ENCODE measurements around the gene EFCC1.

Gene EFCC1

GRCh38 chr3:129017484-129017899 is 16.4 kb downstream of the EFCC1 start:
- no peak for TF ChIP-seq CTCF (conservative IDR thresholded peaks at IDR 0.05; ENCODE audit: low read depth)
- DNase-seq (ENCODE audit: low spot score), result no peak
- ChIA-PET CTCF (interaction anchor here (0.8 to 2.7 kb wide), 3 partner anchors 13 to 48 kb away, joined by 3 to 21 read pairs (median 9); no protein-coding TSS in a partner anchor), POLR2A (ENCODE audit: low non-redundant PET) (no interaction called here)
- H3K27ac ChIP-seq, result no peak overlapping the region

GRCh38 chr3:129018271-129018670 is 17.2 kb downstream of the EFCC1 start:
- POLR2A ChIA-PET (ENCODE audit: low non-redundant PET), result no interaction called here

GRCh38 chr3:129018751-129019150 is 17.6 kb downstream of the EFCC1 start:
- POLR2A ChIA-PET (ENCODE audit: low non-redundant PET), result no interaction called here
- H3K27ac ChIP-seq, result no peak overlapping the region
- no peak for DNase-seq (ENCODE audit: low spot score)
- TF ChIP-seq CTCF (conservative IDR thresholded peaks at IDR 0.05; ENCODE audit: low read depth), result no peak
- CTCF ChIA-PET, result no interaction called here

More at GRCh38 chr3:129018271-129018670, 17.2 kb downstream of the EFCC1 start:
- TF ChIP-seq CTCF (conservative IDR thresholded peaks at IDR 0.05; ENCODE audit: low read depth), result no peak
- H3K27ac ChIP-seq, result no peak overlapping the region
- no peak for DNase-seq (ENCODE audit: low spot score)
- CTCF ChIA-PET, result no interaction called here

- CTCF ChIA-PET, result no interaction called here
- TF ChIP-seq CTCF (conservative IDR thresholded peaks at IDR 0.05; ENCODE audit: low read depth), result no peak
- POLR2A ChIA-PET (ENCODE audit: low non-redundant PET), result no interaction called here
- H3K27ac ChIP-seq, result no peak overlapping the region
- DNase-seq (ENCODE audit: low spot score), result no peak
Observed at GRCh38 chr3:129019266-129019665, 18.2 kb downstream of the EFCC1 start.

GRCh38 chr3:129020691-129021090 is 19.6 kb downstream of the EFCC1 start:
- TF ChIP-seq CTCF (conservative IDR thresholded peaks at IDR 0.05; ENCODE audit: low read depth), result no peak
- CTCF ChIA-PET, result interaction anchor here (0.6 kb wide), 1 partner anchor 35 kb away, joined by 3 read pairs; no protein-coding TSS in a partner anchor
- POLR2A ChIA-PET (ENCODE audit: low non-redundant PET), result no interaction called here
- no peak overlapping the region for H3K27ac ChIP-seq
- no peak for DNase-seq (ENCODE audit: low spot score)

- POLR2A ChIA-PET (ENCODE audit: low non-redundant PET), result no interaction called here
- no peak overlapping the region for H3K27ac ChIP-seq
Observed at GRCh38 chr3:129021140-129021551, 20.0 kb downstream of the EFCC1 start.

More at GRCh38 chr3:129021140-129021551, 20.0 kb downstream of the EFCC1 start:
- DNase-seq (ENCODE audit: low spot score), result no peak
- no peak for TF ChIP-seq CTCF (conservative IDR thresholded peaks at IDR 0.05; ENCODE audit: low read depth)
- CTCF ChIA-PET, result no interaction called here
